Chondrocyte (in vitro differentiated cells): ENCODE data around the gene GRID2. TPM values are rescaled to one million over a fixed set of nuclear protein-coding genes. Genes with fewer than 3 reads are reported as not detected.

Source experiments
- DNase-seq: peaks from one replicate; pipeline ENCODE4 v3.0.0; 2021; ENCODE audit warnings: mixed read lengths, low spot score
- H3K27ac Mint-ChIP-seq: one replicate; pipeline ENCODE4 v1.8.0; 2021; ENCODE audit warnings: mild to moderate bottlenecking, moderate library complexity, mixed read lengths; ENCODE audit not compliant: unreplicated experiment
- H3K27me3 Mint-ChIP-seq: 2 replicates; pipeline ENCODE4 v1.8.0; 2021; ENCODE audit warnings: low read depth, mixed read lengths
- H3K36me3 Mint-ChIP-seq: 2 replicates; pipeline ENCODE4 v1.8.0; 2021; ENCODE audit warnings: low read depth, mixed read lengths
- H3K4me1 Mint-ChIP-seq: 2 replicates; pipeline ENCODE4 v1.8.0; 2021; ENCODE audit warnings: low read depth, mild to moderate bottlenecking, mixed read lengths
- H3K4me3 Mint-ChIP-seq: one replicate; pipeline ENCODE4 v1.8.0; 2021; ENCODE audit warnings: mild to moderate bottlenecking, moderate library complexity, mixed read lengths; ENCODE audit not compliant: unreplicated experiment
- H3K9me3 Mint-ChIP-seq: 2 replicates; pipeline ENCODE4 v1.8.0; 2021; ENCODE audit warnings: low read depth, mixed read lengths
- CTCF ChIP-seq: fragments of 200-600 bp; sonication (generic); IDR thresholded peaks from 2 replicates; pipeline ENCODE4 v1.5.0; 2021; ENCODE audit warnings: antibody characterized with exemption, mild to moderate bottlenecking, moderate library complexity
- total RNA-seq: library from RNA; stranded (reverse); gene quantifications from 3 replicates; pipeline ENCODE4 v1.2.1, GENCODE V29; 2021

GRID2 gene
- total RNA-seq, 1 donor from 2014 or later, result not detected

- no peaks in the 10 kb centered on the region for H3K27me3 Mint-ChIP-seq
- no peak for TF ChIP-seq CTCF
- H3K27ac Mint-ChIP-seq, result no peak overlapping the region
- H3K4me3 Mint-ChIP-seq, result no peak overlapping the region
- no peak for DNase-seq
- no peaks in the 10 kb centered on the region for H3K4me1 Mint-ChIP-seq
- no peaks in the 10 kb centered on the region for H3K9me3 Mint-ChIP-seq
- no peaks in the 10 kb centered on the region for H3K36me3 Mint-ChIP-seq
Measured at GRCh38 chr4:92529510-92529909, 225.7 kb downstream of the GRID2 start.

GRCh38 chr4:92535599-92535998 lies 231.8 kb downstream of the GRID2 start:
- Mint-ChIP-seq H3K4me1 (no peaks in the 10 kb centered on the region), H3K27ac (no peak overlapping the region), H3K4me3 (no peak overlapping the region), H3K9me3 (peaks cover 3% of the 10 kb centered on the region), H3K27me3 (no peaks in the 10 kb centered on the region), H3K36me3 (no peaks in the 10 kb centered on the region)
- no peak for DNase-seq
- no peak for TF ChIP-seq CTCF

GRCh38 chr4:92551616-92552015 lies 247.8 kb downstream of the GRID2 start:
- no peak for DNase-seq
- peaks cover 8% of the 10 kb centered on the region for H3K27me3 Mint-ChIP-seq
- TF ChIP-seq CTCF, result no peak
- no peak overlapping the region for H3K4me3 Mint-ChIP-seq
- H3K36me3 Mint-ChIP-seq, result no peaks in the 10 kb centered on the region
- no peaks in the 10 kb centered on the region for H3K9me3 Mint-ChIP-seq
- H3K4me1 Mint-ChIP-seq, result no peaks in the 10 kb centered on the region
- no peak overlapping the region for H3K27ac Mint-ChIP-seq

GRCh38 chr4:92566269-92566668 lies 262.5 kb downstream of the GRID2 start:
- no peak for DNase-seq
- Mint-ChIP-seq H3K4me1 (no peaks in the 10 kb centered on the region), H3K27me3 (no peaks in the 10 kb centered on the region), H3K27ac (no peak overlapping the region), H3K9me3 (peaks cover 17% of the 10 kb centered on the region), H3K36me3 (no peaks in the 10 kb centered on the region), H3K4me3 (no peak overlapping the region)
- TF ChIP-seq CTCF, result no peak

GRCh38 chr4:92580816-92581215 lies 277.1 kb downstream of the GRID2 start:
- no peaks in the 10 kb centered on the region for H3K4me1 Mint-ChIP-seq
- no peak overlapping the region for H3K4me3 Mint-ChIP-seq
- H3K27ac Mint-ChIP-seq, result no peak overlapping the region
- H3K27me3 Mint-ChIP-seq, result peaks cover 6% of the 10 kb centered on the region
- no peak for DNase-seq
- H3K36me3 Mint-ChIP-seq, result no peaks in the 10 kb centered on the region
- peaks cover 8% of the 10 kb centered on the region for H3K9me3 Mint-ChIP-seq
- no peak for TF ChIP-seq CTCF
